GM18868 (cell line): Measurements from ENCODE around the gene TCOF1.

ENCODE experiments used
- ATAC-seq: cut with Tn5 transposase; IDR thresholded peaks from one replicate; pipeline ENCODE4 v1.9.1; 2021; ENCODE audit warnings: mild to moderate bottlenecking, moderate library complexity; ENCODE audit not compliant: unreplicated experiment

Gene TCOF1

DNA sequence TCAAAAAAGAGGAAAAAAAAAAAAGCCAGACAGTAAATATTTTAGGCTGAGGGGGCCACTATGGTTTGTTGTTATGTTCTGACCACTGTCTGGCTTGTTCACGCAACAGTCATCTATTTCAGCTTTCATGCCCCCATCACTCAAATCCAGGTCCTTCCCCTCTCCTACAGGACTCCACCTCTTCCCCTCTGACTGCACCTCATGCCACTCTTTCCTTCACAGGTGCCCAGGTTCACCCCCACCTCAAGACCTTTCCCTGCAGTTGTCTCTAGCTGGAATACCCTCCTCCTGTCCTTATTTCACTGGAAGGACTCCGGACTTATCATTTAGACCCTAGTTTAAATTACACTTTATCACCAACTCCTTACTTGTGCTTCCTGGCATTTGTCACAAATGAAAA is 88.6 kb downstream of the TCOF1 start:
- ATAC-seq: no peak

DNA sequence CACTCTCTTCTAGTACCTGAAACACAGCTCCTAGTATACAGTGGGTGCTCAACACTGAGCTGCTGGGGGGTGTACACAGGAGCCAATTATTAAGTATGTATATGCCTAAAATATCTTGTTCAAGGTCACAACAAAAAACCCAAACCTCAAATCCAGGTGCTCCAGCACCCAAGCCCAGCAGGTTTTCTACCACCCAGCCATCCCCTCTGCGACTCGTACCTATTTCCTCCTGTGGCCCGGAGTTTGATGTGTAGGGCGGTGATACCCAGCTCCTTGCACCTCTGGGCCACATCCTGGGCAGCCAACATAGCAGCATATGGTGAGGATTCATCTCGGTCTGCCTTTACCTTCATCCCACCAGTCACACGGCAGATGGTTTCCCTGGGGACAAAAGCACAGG is 89.1 kb downstream of the TCOF1 start:
- ATAC-seq: no peak

DNA sequence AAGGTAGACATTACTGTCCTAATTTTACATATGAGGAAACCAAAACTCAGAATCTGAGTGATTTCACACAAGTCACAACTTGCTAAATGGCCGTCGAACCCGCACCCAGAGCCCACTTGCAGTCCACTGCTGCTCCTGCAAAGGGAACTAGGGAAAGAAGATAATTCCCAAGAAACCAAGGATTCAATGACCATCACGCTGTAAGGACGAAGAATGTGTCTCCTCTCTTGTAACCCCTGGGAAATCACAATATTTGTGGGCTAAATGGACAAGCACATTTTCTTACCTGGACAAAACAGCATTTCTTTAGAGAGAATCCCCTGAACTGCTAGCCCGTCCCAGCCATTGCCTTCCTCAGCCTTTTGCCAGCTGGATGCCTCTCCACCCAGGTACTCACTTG is 89.7 kb downstream of the TCOF1 start:
- ATAC-seq: no peak

DNA sequence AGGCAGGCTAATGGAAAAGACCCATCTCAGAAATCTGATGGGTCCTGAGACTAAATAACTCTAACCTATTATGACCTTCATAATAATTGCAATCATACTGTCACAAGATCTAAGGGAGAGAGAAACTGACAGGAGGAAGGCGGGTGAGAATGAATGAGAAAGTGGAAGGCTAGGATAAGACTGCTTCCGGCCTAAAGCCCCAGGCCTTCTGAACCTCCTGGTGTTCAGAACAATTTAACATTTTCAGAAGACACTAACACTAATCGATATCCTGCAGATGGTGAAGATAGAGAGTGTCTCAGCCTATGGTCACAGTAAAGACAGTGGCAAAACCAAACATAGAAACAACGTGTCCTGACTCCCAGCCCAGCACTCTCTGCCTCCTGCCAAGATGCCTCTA is 90.8 kb downstream of the TCOF1 start:
- ATAC-seq: no peak

DNA sequence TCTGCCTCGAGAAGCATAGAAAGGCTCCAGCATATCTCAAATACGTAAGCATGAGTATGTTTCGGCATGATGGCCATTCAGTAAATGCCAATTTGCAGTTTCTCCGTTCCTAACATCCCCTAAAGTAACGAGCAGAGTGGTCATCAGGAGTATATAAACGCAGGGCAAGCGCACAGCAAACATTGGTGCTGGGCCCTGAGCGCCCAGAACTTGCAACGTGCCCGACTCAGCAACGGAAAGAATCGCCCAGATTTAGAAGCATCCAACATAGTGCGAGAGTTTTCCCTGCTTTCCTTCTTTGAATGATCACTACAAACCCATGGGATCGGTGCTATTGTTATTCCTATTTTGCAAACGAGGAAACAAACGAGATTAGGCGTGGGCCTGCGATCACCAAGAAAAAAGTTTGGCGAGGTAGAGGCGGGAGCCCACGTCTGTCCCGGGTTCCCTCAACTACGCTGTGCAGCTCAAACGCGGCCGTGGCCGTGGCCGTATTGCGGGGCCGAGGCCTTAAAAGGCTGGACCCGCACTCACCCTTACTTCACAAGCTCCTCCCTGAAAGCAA is 91.5 kb downstream of the TCOF1 start:
- ATAC-seq: peak; percentile 22
